Muscle layer of colon (tissue), 2 donors: ENCODE measurements around the gene TMEM106C.
"Not testable (repeated sequence)": the region's sequence is repeated elsewhere in the genome, so short reads cannot be mapped to it uniquely, and the experiment has no call there.

Experiments
- H3K27ac ChIP-seq: one replicate; pipeline ENCODE4 v1.7.0; 2013; ENCODE audit warnings: low read depth, mild to moderate bottlenecking, low read length, moderate library complexity
- H3K27me3 ChIP-seq, 2 donors: one replicate each; pipeline ENCODE4 v1.7.0; 2013; ENCODE audit warnings: low read length in 2 of 2, mild to moderate bottlenecking in 2 of 2; ENCODE audit not compliant: insufficient read depth in 2 of 2, control insufficient read depth in 1 of 2
- H3K36me3 ChIP-seq: one replicate; pipeline ENCODE4 v1.7.0; 2013; ENCODE audit warnings: mild to moderate bottlenecking, low read length; ENCODE audit not compliant: insufficient read depth
- H3K4me1 ChIP-seq: one replicate; pipeline ENCODE4 v1.7.0; 2013; ENCODE audit warnings: mild to moderate bottlenecking, low read length; ENCODE audit not compliant: insufficient read depth
- H3K4me3 ChIP-seq, 2 donors: one replicate each; pipeline ENCODE4 v1.7.0; 2013; ENCODE audit warnings: low read length in 2 of 2, low read depth in 1 of 2, mild to moderate bottlenecking in 1 of 2, moderate library complexity in 1 of 2
- H3K9ac ChIP-seq: one replicate; pipeline ENCODE4 v1.7.0; 2013; ENCODE audit warnings: low read length
- H3K9me3 ChIP-seq: one replicate; pipeline ENCODE4 v1.7.0; 2013; ENCODE audit warnings: mild to moderate bottlenecking, low read length
- donor health status: abdominal sarcoma.
- donor health status: Adenocarcinoma of cecum.

The TMEM106C gene

DNA sequence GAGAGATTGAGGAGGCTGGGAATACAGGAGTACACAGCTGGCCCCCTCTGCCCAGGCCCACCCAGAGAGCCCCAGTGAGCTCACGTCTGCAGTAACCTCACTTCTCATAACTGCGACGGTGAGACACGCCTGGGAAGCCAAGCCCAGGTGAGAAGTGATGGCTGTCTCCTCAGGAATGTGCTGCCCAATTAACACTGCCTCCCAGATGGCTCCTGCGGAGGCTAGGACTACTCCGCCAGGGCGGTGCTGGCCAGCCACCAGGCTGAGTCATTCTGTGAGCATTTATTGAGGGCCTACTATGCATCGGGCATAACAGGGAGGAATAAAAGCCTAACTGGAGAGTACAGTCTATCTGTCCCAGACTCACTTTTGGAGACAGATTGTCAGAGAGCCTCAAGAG lies 9.3 kb upstream of the TMEM106C start:
- Histone ChIP-seq H3K4me3 (no peak overlapping the region), H3K9me3 (no peaks in the 10 kb centered on the region), H3K4me1 (peaks cover 4% of the 10 kb centered on the region), H3K36me3 (no peaks in the 10 kb centered on the region), H3K27me3 (no peaks in the 10 kb centered on the region), H3K9ac (no peak overlapping the region), H3K27ac (no peak overlapping the region)

DNA sequence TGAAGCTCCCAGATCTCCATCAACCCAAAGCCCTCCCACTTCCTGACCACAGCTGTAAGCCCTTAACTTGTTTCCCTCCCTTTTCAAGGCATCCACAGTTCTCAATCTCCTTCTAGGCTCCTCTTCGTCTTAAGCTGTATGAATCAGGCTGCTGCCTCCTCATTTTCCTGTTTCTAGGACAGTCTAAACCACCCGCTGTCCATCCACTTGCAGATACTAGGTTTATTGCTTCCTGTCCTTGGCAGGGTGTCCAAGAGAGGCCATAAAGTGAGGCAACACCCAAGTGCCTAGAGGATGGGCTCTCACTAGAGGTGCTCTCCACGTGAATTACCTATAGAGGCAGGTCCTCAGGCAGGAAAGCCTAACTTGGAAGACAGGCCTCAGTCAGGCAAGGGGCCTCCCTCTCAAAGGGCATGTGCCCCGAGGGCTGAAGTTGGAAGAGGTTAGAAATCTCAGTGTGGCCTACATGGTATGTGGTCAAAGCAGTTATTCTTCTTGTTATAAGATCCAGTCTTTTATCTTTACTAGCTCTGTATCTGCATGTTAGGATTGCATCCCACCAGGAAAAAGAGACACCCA lies 8.8 kb upstream of the TMEM106C start:
- no peak overlapping the region for H3K4me3 ChIP-seq
- no peak overlapping the region for H3K9ac ChIP-seq
- no peaks in the 10 kb centered on the region for H3K9me3 ChIP-seq
- no peaks in the 10 kb centered on the region for H3K27me3 ChIP-seq
- H3K4me1 ChIP-seq, result no peaks in the 10 kb centered on the region
- H3K36me3 ChIP-seq, result no peaks in the 10 kb centered on the region
- no peak overlapping the region for H3K27ac ChIP-seq

DNA sequence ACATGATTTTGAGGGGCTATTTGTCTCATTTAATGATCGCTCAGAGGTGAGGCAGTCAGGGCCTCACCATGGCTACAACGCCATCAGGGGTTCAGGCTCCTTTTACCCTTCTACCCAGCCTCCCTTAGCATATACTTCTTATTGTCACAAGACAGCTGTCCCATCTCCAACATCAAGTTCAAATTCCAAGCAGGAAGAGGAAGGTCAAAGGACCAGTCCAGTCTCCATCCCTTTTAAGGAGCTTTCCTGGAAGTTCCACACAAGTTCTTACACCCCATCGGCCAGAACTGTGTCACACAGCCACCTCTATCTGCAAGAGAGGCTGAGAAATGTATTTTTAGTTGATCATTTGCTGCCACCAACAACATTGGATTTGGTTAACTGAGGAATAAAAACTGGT lies 8.3 kb upstream of the TMEM106C start:
- Histone ChIP-seq H3K36me3 (no peaks in the 10 kb centered on the region), H3K9ac (no peak overlapping the region), H3K9me3 (no peaks in the 10 kb centered on the region), H3K27me3 (no peaks in the 10 kb centered on the region), H3K27ac (no peak overlapping the region), H3K4me3 (no peak overlapping the region), H3K4me1 (no peaks in the 10 kb centered on the region)

DNA sequence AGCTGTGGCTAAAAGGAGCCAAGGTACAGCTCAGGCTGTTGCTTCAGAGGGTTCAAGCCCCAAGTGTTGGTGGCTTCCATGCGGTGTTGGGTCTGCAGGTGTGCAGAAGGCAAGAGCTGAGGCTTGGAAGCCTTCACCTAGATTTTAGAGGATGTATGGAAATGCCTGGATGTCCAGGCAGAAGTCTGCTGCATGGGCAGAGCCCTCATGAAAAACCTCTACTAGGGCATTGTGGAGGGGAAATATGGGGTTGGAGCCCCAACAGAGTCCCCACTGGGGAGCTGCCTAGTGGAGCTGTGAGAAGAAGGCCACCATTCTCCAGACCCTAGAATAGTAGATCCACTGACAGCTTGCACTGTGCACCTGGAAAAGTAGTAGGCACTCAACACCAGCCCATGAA lies 5.7 kb upstream of the TMEM106C start:
- not testable (repeated sequence) for H3K27ac ChIP-seq, H3K4me1 ChIP-seq, H3K4me3 ChIP-seq, H3K36me3 ChIP-seq, H3K27me3 ChIP-seq, H3K9ac ChIP-seq, H3K9me3 ChIP-seq

DNA sequence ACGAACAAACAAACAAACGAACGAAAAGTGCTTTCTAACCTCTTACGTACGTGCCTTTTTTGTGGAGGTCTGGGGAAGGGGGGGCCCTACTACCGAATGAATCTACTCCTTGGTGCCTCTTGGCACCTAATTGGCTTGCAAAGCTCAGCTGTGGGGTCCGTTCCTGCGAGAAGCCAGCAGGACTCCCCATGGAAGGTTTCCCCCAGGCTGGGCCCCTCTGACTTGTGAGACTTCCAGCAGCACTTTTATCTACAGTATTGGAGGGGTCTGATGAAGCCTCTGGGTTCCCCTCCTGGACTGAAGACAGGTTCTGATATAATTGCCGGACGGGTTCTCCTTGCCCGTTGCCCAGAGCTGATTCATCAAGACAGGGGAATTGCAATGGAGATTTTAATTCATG lies 1.2 kb upstream of the TMEM106C start:
- Histone ChIP-seq H3K27ac (no peak overlapping the region), H3K4me1 (peaks cover 12% of the 10 kb centered on the region), H3K36me3 (peaks cover 20% of the 10 kb centered on the region), H3K9me3 (no peaks in the 10 kb centered on the region), H3K27me3 (no peaks in the 10 kb centered on the region), H3K4me3 (no peak overlapping the region), H3K9ac (no peak overlapping the region)

DNA sequence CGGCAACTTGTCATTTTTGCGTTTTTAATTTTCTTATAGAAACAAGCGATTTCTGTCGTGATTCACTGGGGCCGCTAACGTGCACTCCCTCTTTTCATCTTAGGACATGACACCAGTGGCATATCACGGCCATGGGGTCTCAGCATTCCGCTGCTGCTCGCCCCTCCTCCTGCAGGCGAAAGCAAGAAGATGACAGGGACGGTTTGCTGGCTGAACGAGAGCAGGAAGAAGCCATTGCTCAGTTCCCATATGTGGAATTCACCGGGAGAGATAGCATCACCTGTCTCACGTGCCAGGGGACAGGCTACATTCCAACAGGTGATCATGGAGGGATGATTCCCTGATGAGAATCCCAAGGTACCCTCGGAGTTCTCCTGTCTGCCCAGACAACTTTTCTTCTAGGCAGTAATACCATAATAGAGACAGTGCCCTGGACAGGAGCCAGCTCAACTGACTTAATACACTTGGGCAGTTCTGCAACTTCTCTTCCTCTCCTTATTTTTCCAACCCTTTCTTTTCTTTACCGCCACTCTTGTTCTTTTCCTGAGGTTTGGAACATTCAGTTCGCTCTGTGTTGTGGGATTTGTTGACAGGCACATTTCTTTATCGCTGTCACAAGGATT lies 821 bp downstream of the TMEM106C start:
- no peaks in the 10 kb centered on the region for H3K27me3 ChIP-seq
- H3K4me3 ChIP-seq, result peak overlapping the region; percentile 85 to 88
- no peaks in the 10 kb centered on the region for H3K9me3 ChIP-seq
- peak overlapping the region; percentile 59 for H3K9ac ChIP-seq
- peaks cover 25% of the 10 kb centered on the region for H3K36me3 ChIP-seq
- H3K4me1 ChIP-seq, result peaks cover 22% of the 10 kb centered on the region
- H3K27ac ChIP-seq, result peak overlapping the region; percentile 71

DNA sequence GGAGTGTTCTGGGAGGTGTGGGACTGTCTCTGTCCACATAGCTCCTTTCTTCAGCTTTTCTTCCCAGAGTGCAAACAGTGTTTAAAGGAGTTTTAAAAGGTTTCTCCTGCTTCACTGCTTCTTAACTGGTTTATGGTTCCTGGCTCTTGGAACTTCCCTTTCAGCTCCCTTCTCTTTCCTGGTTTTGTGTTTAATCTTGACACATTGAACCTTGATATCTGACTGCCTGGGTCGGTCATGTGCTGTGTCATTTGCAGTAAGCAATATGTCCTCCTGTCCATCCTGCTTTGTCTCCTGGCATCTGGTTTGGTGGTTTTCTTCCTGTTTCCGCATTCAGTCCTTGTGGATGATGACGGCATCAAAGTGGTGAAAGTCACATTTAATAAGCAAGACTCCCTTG lies 2.2 kb downstream of the TMEM106C start:
- Histone ChIP-seq H3K27ac (no peak overlapping the region), H3K9ac (no peak overlapping the region), H3K36me3 (peaks cover 25% of the 10 kb centered on the region), H3K4me1 (peaks cover 22% of the 10 kb centered on the region), H3K4me3 (no peak overlapping the region), H3K27me3 (no peaks in the 10 kb centered on the region), H3K9me3 (no peaks in the 10 kb centered on the region)

DNA sequence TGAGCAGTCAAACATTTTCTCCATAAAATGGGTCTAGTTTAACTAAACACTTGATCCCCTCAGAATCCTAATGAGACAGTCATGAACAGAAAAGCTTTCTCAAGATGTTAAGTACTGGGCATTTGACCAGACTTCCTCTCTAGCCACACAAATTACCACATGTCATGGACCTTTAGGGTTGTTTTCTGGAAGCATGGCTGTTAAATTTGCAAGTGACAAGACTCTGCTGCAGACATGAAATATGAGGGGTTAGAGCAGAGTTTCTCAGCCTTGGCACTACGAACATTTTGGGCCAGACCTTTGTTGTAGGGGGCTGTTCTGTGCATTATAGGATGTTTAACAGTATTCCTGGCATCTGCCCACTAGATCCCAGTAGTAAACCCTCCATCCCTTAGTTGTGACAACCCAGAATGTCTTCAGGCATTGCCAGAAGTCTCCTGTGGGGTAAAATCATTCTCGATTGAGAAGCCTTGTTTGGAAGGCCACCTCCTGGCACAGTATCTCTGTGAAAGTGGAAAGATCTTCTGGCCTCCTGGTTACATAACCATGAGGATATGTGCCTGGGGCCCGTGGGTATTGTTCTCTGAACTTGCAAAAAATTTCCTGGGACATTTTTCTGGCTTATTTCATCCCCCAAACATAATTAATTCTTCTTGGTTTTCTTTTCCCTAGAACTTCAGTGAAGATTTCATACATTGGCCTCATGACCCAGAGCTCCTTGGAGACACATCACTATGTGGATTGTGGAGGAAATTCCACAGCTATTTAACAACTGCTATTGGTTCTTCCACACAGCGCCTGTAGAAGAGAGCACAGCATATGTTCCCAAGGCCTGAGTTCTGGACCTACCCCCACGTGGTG lies 4.3 kb downstream of the TMEM106C start:
- H3K9me3 ChIP-seq, result no peaks in the 10 kb centered on the region
- H3K36me3 ChIP-seq, result peaks cover 25% of the 10 kb centered on the region
- H3K4me3 ChIP-seq, result no peak overlapping the region
- H3K27ac ChIP-seq, result peak overlapping the region; percentile 5
- no peaks in the 10 kb centered on the region for H3K27me3 ChIP-seq
- H3K9ac ChIP-seq, result no peak overlapping the region
- H3K4me1 ChIP-seq, result peaks cover 22% of the 10 kb centered on the region

DNA sequence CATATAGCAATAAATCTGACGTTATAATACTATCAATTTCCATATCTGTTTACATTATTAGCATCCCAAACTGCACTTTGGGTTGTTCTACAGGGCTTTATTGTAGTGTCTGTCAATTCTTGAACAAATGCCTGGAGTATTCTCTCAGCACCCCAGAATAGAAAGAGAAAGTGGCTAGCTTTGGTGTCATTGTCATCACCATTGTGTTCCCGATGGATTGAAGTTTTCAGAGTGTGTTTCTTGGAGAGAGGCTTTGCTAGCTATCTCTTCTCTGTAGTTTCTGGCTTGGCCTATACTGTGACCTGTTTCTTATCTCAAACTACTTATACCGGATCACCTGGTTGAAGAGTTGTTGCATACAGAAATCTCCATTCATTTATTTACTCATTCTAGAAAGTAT lies 6.4 kb downstream of the TMEM106C start:
- Histone ChIP-seq H3K4me1 (peaks cover 9% of the 10 kb centered on the region), H3K9ac (no peak overlapping the region), H3K9me3 (no peaks in the 10 kb centered on the region), H3K4me3 (no peak overlapping the region), H3K36me3 (peaks cover 25% of the 10 kb centered on the region), H3K27ac (no peak overlapping the region), H3K27me3 (no peaks in the 10 kb centered on the region)

DNA sequence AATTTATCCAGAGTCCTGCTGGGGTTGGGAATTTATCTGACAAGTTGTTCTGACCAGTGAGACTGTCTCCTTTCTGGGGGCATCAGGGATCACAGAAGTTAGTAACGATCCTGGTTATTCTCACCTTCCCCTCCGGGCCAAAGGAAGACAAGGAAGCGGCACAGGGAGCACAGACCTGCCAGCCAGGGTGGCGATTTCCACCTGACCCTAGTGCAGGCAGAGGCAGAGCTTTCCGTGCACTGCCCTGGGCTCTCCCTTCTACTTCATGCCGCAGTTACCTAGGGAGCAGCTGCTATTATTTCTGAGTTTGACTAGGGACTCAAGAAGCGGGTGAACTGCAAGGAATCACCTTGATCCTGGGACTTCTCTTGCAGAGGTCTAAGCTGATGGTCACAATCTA lies 7.4 kb downstream of the TMEM106C start:
- Histone ChIP-seq H3K9ac (no peak overlapping the region), H3K27me3 (no peaks in the 10 kb centered on the region), H3K36me3 (peaks cover 18% of the 10 kb centered on the region), H3K27ac (no peak overlapping the region), H3K9me3 (no peaks in the 10 kb centered on the region), H3K4me3 (no peak overlapping the region), H3K4me1 (peaks cover 9% of the 10 kb centered on the region)

DNA sequence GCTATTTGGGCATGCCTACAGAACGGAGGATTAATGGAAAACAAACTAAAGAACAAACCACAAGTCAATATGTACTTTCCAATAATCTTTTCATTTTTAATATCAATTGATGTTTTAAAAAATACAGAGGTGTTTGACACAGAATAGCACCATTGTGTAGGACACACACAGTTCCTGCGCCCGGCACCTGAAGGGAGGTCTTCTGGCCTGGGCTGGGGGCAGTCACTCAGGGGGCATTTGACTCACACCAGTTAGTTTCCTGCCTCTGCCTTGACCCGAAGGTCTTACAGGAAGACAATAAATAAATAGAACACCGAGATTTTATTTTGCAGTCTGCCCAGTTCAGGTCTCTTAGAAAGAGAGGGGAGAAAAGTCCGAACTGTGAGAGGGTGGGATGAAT lies 9.5 kb downstream of the TMEM106C start:
- Histone ChIP-seq H3K36me3 (no peaks in the 10 kb centered on the region), H3K4me3 (no peak overlapping the region), H3K27ac (no peak overlapping the region), H3K9me3 (no peaks in the 10 kb centered on the region), H3K9ac (no peak overlapping the region), H3K27me3 (no peaks in the 10 kb centered on the region), H3K4me1 (peaks cover 4% of the 10 kb centered on the region)
